K562 (cell line): ENCODE data around the gene MAD1L1. TPM values are rescaled to one million over a fixed set of nuclear protein-coding genes. Genes with fewer than 3 reads are reported as not detected.

Experiments
- ATAC-seq: fragments of 200-7000 bp; cut with Tn5 transposase; 3 replicates; pipeline ENCODE4 v1.9.1; 2020; ENCODE audit warnings: moderate library complexity
- BruUV-seq: library from RNA; stranded (reverse); fragments of 400-500 nt; replicated peaks from 2 replicates; lab custom pipeline; 2021; lab: Mats Ljungman, UMichigan
- CTCF ChIA-PET: fragments of 300-600 bp; formaldehyde crosslinking; extraction: SDS; loops from one replicate; lab custom pipeline; 2021; ENCODE audit warnings: low intra/inter-chr PET ratio; lab: Yijun Ruan, JAX
- POLR2A ChIA-PET: fragments of 300-600, 350-650 bp; sonication (Branson Sonifier 250); formaldehyde crosslinking; extraction: SDS; loops from one replicate; lab custom pipeline; 2021; ENCODE audit warnings: antibody characterized with exemption, inconsistent platforms; lab: Yijun Ruan, JAX
- DNase-seq, 4 experiments: peaks; one replicate each; pipeline versions ENCODE4 v3.0.0 to v3.0.0-alpha.2; 2011 to 2018; ENCODE audit warnings: low spot score in 3 of 4, mixed read lengths in 3 of 4; ENCODE audit errors: extremely low read depth in 1 of 4
- FAIRE-seq: peaks from 2 replicates; lab custom pipeline; 2011; peaks lifted over from hg19 to GRCh38; lab: Jason Lieb, UNC
- H2AFZ ChIP-seq: 2 replicates; pipeline ENCODE4 v1.6.0; 2011; ENCODE audit warnings: low read depth, low read length, control low read depth, inconsistent platforms
- H3K27ac ChIP-seq: fragments of 200-600 bp; 3 replicates; pipeline ENCODE4 v1.8.0; 2011; ENCODE audit warnings: low read depth, mild to moderate bottlenecking, control low read depth, inconsistent platforms, low read length, moderate library complexity, mixed read lengths; ENCODE audit errors: extremely low read depth
- H3K27me3 ChIP-seq, 2 experiments: fragments of 300-600 bp in 1 of 2; 2 replicates in 1 of 2; 3 replicates in 1 of 2; pipeline versions ENCODE4 v1.6.0 to v1.8.0; 2011; ENCODE audit warnings: inconsistent platforms in 2 of 2, low read length in 2 of 2, mild to moderate bottlenecking in 1 of 2, mixed read lengths in 1 of 2, moderate library complexity in 1 of 2; ENCODE audit not compliant: control insufficient read depth in 2 of 2, insufficient read depth in 2 of 2
- H3K36me3 ChIP-seq: fragments of 300-600 bp; 3 replicates; pipeline ENCODE4 v1.8.0; 2011; ENCODE audit warnings: mild to moderate bottlenecking, low read length, inconsistent platforms; ENCODE audit not compliant: control insufficient read depth, insufficient read depth
- H3K4me1 ChIP-seq, 2 experiments: fragments of 200-600 bp in 1 of 2; replicated peaks in 1 of 2; 2 replicates in 1 of 2; 3 replicates in 1 of 2; pipeline versions ENCODE4 v1.5.1 to v1.8.0; 2011; ENCODE audit warnings: inconsistent platforms in 2 of 2, low read length in 2 of 2, mild to moderate bottlenecking in 1 of 2, mixed read lengths in 1 of 2, moderate library complexity in 1 of 2; ENCODE audit not compliant: control insufficient read depth in 2 of 2, insufficient read depth in 2 of 2
- H3K4me2 ChIP-seq: 2 replicates; pipeline ENCODE4 v1.6.1; 2011; ENCODE audit warnings: low read length, control low read depth, inconsistent platforms, mixed read lengths; ENCODE audit not compliant: insufficient read depth
- H3K4me3 ChIP-seq: fragments of 200-600 bp; sonication (generic), shearing (Covaris generic); 2 replicates; pipeline ENCODE4 v1.5.1; 2016; ENCODE audit warnings: control low read depth, inconsistent platforms
- H3K79me2 ChIP-seq: fragments of 200-600 bp; 3 replicates; pipeline ENCODE4 v1.8.0; 2011; ENCODE audit warnings: low read length, inconsistent platforms; ENCODE audit not compliant: control insufficient read depth, insufficient read depth
- H3K9ac ChIP-seq, 2 experiments: 2 replicates each; pipeline versions ENCODE4 v1.6.0 to v1.6.1; 2011; ENCODE audit warnings: low read depth in 2 of 2, low read length in 2 of 2, control low read depth in 1 of 2, inconsistent platforms in 1 of 2, mild to moderate bottlenecking in 1 of 2, mixed read lengths in 1 of 2; ENCODE audit not compliant: insufficient read depth in 1 of 2
- H3K9me1 ChIP-seq: one replicate; pipeline ENCODE4 v1.6.0; 2011; ENCODE audit warnings: inconsistent platforms, mild to moderate bottlenecking, low read length, moderate library complexity; ENCODE audit not compliant: control insufficient read depth, insufficient read depth
- H3K9me3 ChIP-seq: replicated peaks from 2 replicates; pipeline ENCODE4 v1.5.1; 2011; ENCODE audit warnings: low read depth, low read length, inconsistent platforms; ENCODE audit not compliant: control insufficient read depth, insufficient read depth
- H4K20me1 ChIP-seq: replicated peaks from 2 replicates; pipeline ENCODE4 v1.6.1; 2011; ENCODE audit warnings: low read length, inconsistent platforms, mixed read lengths; ENCODE audit not compliant: control insufficient read depth, insufficient read depth
- HCFC1 ChIP-seq: IDR thresholded peaks from 2 replicates; pipeline ENCODE4 v1.6.1; 2012; ENCODE audit warnings: low read depth, low read length, improper control_type of control experiment
- USF1 ChIP-seq: sonication (generic); formaldehyde crosslinking; IDR thresholded peaks from 2 replicates; pipeline ENCODE4 v1.9.0; 2022; ENCODE audit warnings: mild to moderate bottlenecking, missing genetic modification reagents
- ZNF280B ChIP-seq: fragments of 250-450 bp; sonication (Bioruptor Pico); IDR thresholded peaks from 2 replicates; pipeline ENCODE4 v1.5.1; 2021; ENCODE audit warnings: mild to moderate bottlenecking
- WGBS: fragments of 100-300 bp; shearing (Covaris generic); methylation state at CpG from one replicate; pipeline ENCODE4 v1.1.6; 2016; ENCODE audit warnings: low coverage, mixed read lengths; ENCODE audit not compliant: insufficient coverage; ENCODE audit errors: missing lambda C conversion rate; 5-methylcytosine and 5-hydroxymethylcytosine counted together
- in situ Hi-C: fragments of 300-500 bp; cut with MboI; formaldehyde crosslinking; loops from 4 replicates; pipeline ENCODE4 v1.15.0; 2018; ENCODE audit warnings: inconsistent platforms, mixed read lengths
- intact Hi-C: fragments of 100-400 bp; cut with micrococcal nuclease; formaldehyde crosslinking; loops from 2 replicates; pipeline ENCODE4 v1.14.2; 2022
- polyA plus RNA-seq, 8 experiments: library from polyadenylated mRNA; depleted of rRNA in 4 of 8; stranded (reverse) in 5 of 8; unstranded in 3 of 8; fragments of >200 nt; fragmentation: Nextera tagmentation in 2 of 8; fragmentation: Illumina TruSeq in 1 of 8; extraction: Ambion mirVana in 2 of 8; extraction: Trizol in 1 of 8; gene quantifications; 2 replicates each; pipeline versions ENCODE4 v1.2.1 to v1.2.3, GENCODE V29; 2011 to 2014; ENCODE audit warnings: inconsistent platforms in 1 of 8, missing spikeins in 1 of 8
- total RNA-seq, 7 experiments: library from RNA; depleted of rRNA in 6 of 7; stranded (reverse); fragments of >200 nt in 6 of 7; fragmentation: Illumina TruSeq in 2 of 7; extraction: Trizol in 2 of 7; gene quantifications; 2 replicates each; pipeline versions ENCODE4 v1.2.1 to v1.2.3, GENCODE V29; 2011 to 2021; ENCODE audit warnings: low replicate concordance in 1 of 7

The MAD1L1 gene
- total and polyA plus RNA-seq, 9 of the 15 experiments (the other 6 are each of a cell fraction or from before 2014, with no cell fraction given): 1.7 to 89.7 (median 18.0) TPM

DNA sequence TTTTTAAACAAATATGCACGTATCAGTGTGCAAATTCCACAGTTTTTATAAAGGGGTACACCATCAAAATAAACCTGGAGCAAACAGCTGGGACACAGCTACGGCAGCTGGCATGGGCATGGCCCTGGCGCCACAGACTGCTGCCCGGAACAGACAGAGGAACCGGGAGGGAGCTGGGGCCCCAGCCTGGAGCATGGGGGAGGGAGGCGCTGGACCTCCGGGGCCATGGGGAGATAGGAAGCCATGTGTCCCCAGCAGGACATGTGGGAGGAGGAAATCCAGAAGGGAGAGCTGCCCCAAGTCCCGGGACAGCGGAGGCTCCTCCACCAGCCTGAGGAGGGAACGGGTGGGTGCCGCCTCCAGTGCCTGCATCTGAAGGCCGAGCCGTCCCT, 180.1 kb downstream of the MAD1L1 start:
- Histone ChIP-seq H3K9ac (peak overlapping the region in 1 of 2 experiments; percentile 56; a peak in 1 of 4 replicates), H3K27ac (no peak overlapping the region), H4K20me1 (no peaks in the 10 kb centered on the region), H3K36me3 (peaks cover 2% of the 10 kb centered on the region; the same call in 1 of the 3 replicates), H3K9me1 (no peaks in the 10 kb centered on the region), H3K4me2 (no peak overlapping the region), H3K79me2 (no peaks in the 10 kb centered on the region), H3K27me3 (no peaks in the 10 kb centered on the region; a peak in 1 of 5 replicates), H3K4me1 (peaks cover 0 to 61% of the 10 kb centered on the region in 2 experiments; a peak in 2 of 5 replicates), H2AFZ (no peak overlapping the region), H3K9me3 (no peaks in the 10 kb centered on the region), H3K4me3 (no peak overlapping the region)
- POLR2A ChIA-PET: interaction anchor here (1.0 to 1.2 kb wide), 3 partner anchors 11 to 26 kb away, joined by 3 to 4 read pairs (median 3); no protein-coding TSS in a partner anchor
- 78% methylated on average over 9 of the region's 13 CpGs for WGBS
- peak; percentile 35; the same call in 1 of the 3 replicates for ATAC-seq
- no peak for FAIRE-seq
- TF ChIP-seq USF1 (CRISPR knock-in tag) (peak; percentile 49; the same call in 1 of the 2 replicates), ZNF280B (CRISPR knock-in tag) (no peak), HCFC1 (no peak)
- CTCF ChIA-PET: no interaction called here
- in situ Hi-C loops: no loop called here
- no peak for DNase-seq
- no TSS peak for BruUV-seq
- intact Hi-C loops: no loop called here
